B cell (primary cell): ENCODE results near the gene LHX6. TPM values are rescaled to one million over a fixed set of nuclear protein-coding genes. Genes with fewer than 3 reads are reported as not detected.

Experiments
- ATAC-seq: fragments of 200-7000 bp; cut with Tn5 transposase; one replicate; pipeline ENCODE4 v1.10.0; 2021; ENCODE audit warnings: low read depth, mild to moderate bottlenecking, moderate number of reproducible peaks, moderate library complexity
- CTCF ChIA-PET: fragments of 350-600 bp; sonication (Branson Sonifier 250); formaldehyde crosslinking; loops from one replicate; lab custom pipeline; 2021; ENCODE audit warnings: antibody characterized with exemption, inconsistent platforms; lab: Charles Lee
- POLR2A ChIA-PET: fragments of 350-600 bp; sonication (Branson Sonifier 250); formaldehyde crosslinking; loops from one replicate; lab custom pipeline; 2021; ENCODE audit warnings: antibody characterized with exemption; lab: Charles Lee
- DNase-seq: peaks from one replicate; pipeline ENCODE4 v3.0.0; 2013
- H2AFZ ChIP-seq: 2 replicates; pipeline ENCODE4 v1.6.1; 2012; ENCODE audit warnings: mild to moderate bottlenecking, low read depth, low read length; ENCODE audit not compliant: insufficient read depth, poor library complexity, severe bottlenecking
- H3K27ac ChIP-seq, 2 donors: 1 replicate in 1 of 2; 2 replicates in 1 of 2; pipeline ENCODE4 v1.5.1; 2012 to 2013; ENCODE audit warnings: low read length in 2 of 2, mild to moderate bottlenecking in 2 of 2, moderate library complexity in 1 of 2
- H3K27me3 ChIP-seq, 4 experiments: fragments of 200-600 bp in 1 of 4; sonication (generic) in 1 of 4; replicated peaks in 1 of 4; 1 replicate in 2 of 4; 2 replicates in 2 of 4; pipeline versions ENCODE4 v1.6.1 to v1.7.0; 2013 to 2016; ENCODE audit warnings: low read length in 3 of 4, mild to moderate bottlenecking in 2 of 4, mixed read lengths in 1 of 4, moderate library complexity in 1 of 4; ENCODE audit not compliant: insufficient read depth in 4 of 4, control insufficient read depth in 3 of 4; ENCODE audit errors: control extremely low read depth in 1 of 4
- H3K36me3 ChIP-seq, 2 experiments: replicated peaks in 1 of 2; 1 replicate in 1 of 2; 2 replicates in 1 of 2; pipeline versions ENCODE4 v1.6.1 to v1.7.1; 2013; ENCODE audit warnings: low read length in 1 of 2; ENCODE audit not compliant: insufficient read depth in 2 of 2, control insufficient read depth in 1 of 2; ENCODE audit errors: control extremely low read depth in 1 of 2, extremely low read depth in 1 of 2
- H3K4me1 ChIP-seq, 2 donors: fragments of 200-600 bp in 1 of 2; sonication (generic) in 1 of 2; 1 replicate in 1 of 2; 2 replicates in 1 of 2; pipeline versions ENCODE4 v1.5.1 to v1.6.1; 2013 to 2017; ENCODE audit warnings: low read length in 2 of 2; ENCODE audit not compliant: control insufficient read depth in 2 of 2, insufficient read depth in 2 of 2
- H3K4me2 ChIP-seq: replicated peaks from 2 replicates; pipeline ENCODE3; 2012; ENCODE audit warnings: mild to moderate bottlenecking, low read depth, low read length; ENCODE audit not compliant: poor library complexity, severe bottlenecking
- H3K4me3 ChIP-seq, 5 experiments: fragments of 200-600 bp in 1 of 5; sonication (generic) in 1 of 5; 1 replicate in 3 of 5; 2 replicates in 2 of 5; pipeline versions ENCODE4 v1.5.1 to v1.7.0; 2011 to 2016; ENCODE audit warnings: low read length in 4 of 5, mild to moderate bottlenecking in 4 of 5, low read depth in 2 of 5, control low read depth in 1 of 5, moderate library complexity in 1 of 5; ENCODE audit not compliant: insufficient read depth in 1 of 5; ENCODE audit errors: control extremely low read depth in 1 of 5, extremely low read depth in 1 of 5
- H3K79me2 ChIP-seq: fragments of 200-600 bp; sonication (generic); one replicate; pipeline ENCODE4 v1.6.0; 2016; ENCODE audit warnings: low read length; ENCODE audit not compliant: control insufficient read depth, insufficient read depth
- H3K9ac ChIP-seq: fragments of 200-600 bp; sonication (generic); 2 replicates; pipeline ENCODE4 v1.6.1; 2017; ENCODE audit warnings: mild to moderate bottlenecking, low read length, moderate library complexity
- H3K9me3 ChIP-seq, 3 donors: one replicate each; pipeline versions ENCODE4 v1.6.1 to v1.7.1; 2013; ENCODE audit warnings: low read length in 2 of 3; ENCODE audit not compliant: control insufficient read depth in 2 of 3, insufficient read depth in 1 of 3; ENCODE audit errors: control extremely low read depth in 1 of 3
- H4K20me1 ChIP-seq: 2 replicates; pipeline ENCODE4 v1.6.0; 2012; ENCODE audit warnings: mild to moderate bottlenecking, low read length; ENCODE audit not compliant: insufficient read depth, control insufficient read depth, poor library complexity, severe bottlenecking
- H3K27ac Mint-ChIP-seq: one replicate; pipeline ENCODE4 v1.8.0; 2021; ENCODE audit warnings: mixed read lengths
- H3K27me3 Mint-ChIP-seq: one replicate; pipeline ENCODE4 v1.8.0; 2021; ENCODE audit warnings: mixed read lengths
- H3K4me1 Mint-ChIP-seq: one replicate; pipeline ENCODE4 v1.8.0; 2021; ENCODE audit warnings: mixed read lengths
- H3K4me3 Mint-ChIP-seq: one replicate; pipeline ENCODE4 v1.8.0; 2021; ENCODE audit warnings: mixed read lengths
- H3K9me3 Mint-ChIP-seq: one replicate; pipeline ENCODE4 v1.8.0; 2022; ENCODE audit warnings: mixed read lengths; ENCODE audit not compliant: insufficient read depth
- CTCF ChIP-seq: fragments of 200-600 bp; IDR thresholded peaks from one replicate; pipeline ENCODE4 v1.8.0; 2022; ENCODE audit warnings: antibody characterized with exemption, mild to moderate bottlenecking
- EZH2 ChIP-seq: IDR thresholded peaks from 2 replicates; pipeline ENCODE4 v1.6.1; 2012; ENCODE audit warnings: borderline replicate concordance, low read depth, mild to moderate bottlenecking, moderate library complexity, low read length; ENCODE audit not compliant: insufficient read depth, poor library complexity, severe bottlenecking
- WGBS: methylation state at CpG from one replicate; pipeline ENCODE4 v1.1.5; 2013; ENCODE audit warnings: missing lambda C conversion rate; ENCODE audit not compliant: insufficient coverage; 5-methylcytosine and 5-hydroxymethylcytosine counted together
- intact Hi-C: fragments of 100-400 bp; cut with micrococcal nuclease; formaldehyde crosslinking; loops from one replicate; pipeline ENCODE4 v1.10.0; 2022
- polyA plus RNA-seq: library from polyadenylated mRNA; depleted of rRNA; stranded (reverse); fragments of >200 nt; gene quantifications from 2 replicates; pipeline ENCODE4 v1.2.3, GENCODE V29; 2012
- total RNA-seq, 2 donors: library from RNA; stranded (reverse); fragments of 120-200 nt in 1 of 2; gene quantifications; 1 replicate in 1 of 2; 2 replicates in 1 of 2; pipeline versions ENCODE4 v1.2.3 to v1.2.4, GENCODE V29; 2013 to 2022

LHX6 gene
- total and polyA plus RNA-seq, 2 donors (not counting 1 experiment from before 2014, with no cell fraction given): 0.03 TPM; not detected in 1

DNA sequence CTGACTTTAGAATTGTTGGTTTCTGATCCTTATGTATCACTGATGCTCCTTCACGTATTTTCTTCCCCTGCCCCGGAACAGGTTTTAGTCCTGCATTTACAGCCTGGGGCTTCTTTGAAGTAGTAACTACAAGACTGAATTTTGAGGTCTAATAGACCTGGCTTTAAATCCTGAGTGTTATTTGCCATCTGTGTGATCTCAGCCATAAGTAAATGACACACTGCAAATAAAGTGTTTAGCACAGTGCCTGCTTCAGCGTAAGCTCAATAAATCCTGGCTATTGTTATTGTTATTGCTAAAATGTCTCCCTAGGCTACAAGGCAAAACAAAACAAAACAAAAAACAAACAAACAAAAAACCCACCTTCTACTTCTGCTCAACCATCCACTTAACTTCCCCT is 15.6 kb upstream of the LHX6 start:
- H3K27me3 Mint-ChIP-seq: no peaks in the 10 kb centered on the region
- H3K9me3 ChIP-seq: no peaks in the 10 kb centered on the region

DNA sequence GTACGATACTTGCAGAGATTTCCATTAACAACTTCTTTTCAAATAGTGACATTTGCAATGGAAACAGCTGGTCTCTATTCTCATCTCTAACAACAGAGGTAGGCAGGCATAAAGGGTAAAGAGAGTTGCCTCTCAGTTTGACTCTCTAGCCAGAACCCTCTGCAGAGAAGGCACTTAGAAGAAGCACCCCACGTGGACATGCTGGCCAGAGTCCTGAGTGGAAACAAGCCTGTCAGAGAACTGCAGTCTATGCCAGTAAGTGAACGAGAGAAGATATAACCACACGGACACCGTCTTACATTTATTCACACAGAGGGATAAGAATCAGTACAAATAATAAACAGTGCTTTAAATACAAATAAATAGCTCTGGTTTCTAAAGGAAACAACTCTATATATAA is 11.0 kb upstream of the LHX6 start:
- Histone ChIP-seq H3K4me2 (no peak overlapping the region), H3K9ac (no peak overlapping the region), H4K20me1 (no peaks in the 10 kb centered on the region), H3K4me1 (no peaks in the 10 kb centered on the region), H3K79me2 (no peaks in the 10 kb centered on the region), H3K4me3 (no peak overlapping the region), H3K36me3 (peaks cover 14 to 44% of the 10 kb centered on the region in 2 experiments), H3K27me3 (no peaks in the 10 kb centered on the region), H2AFZ (no peak overlapping the region), H3K27ac (no peak overlapping the region), H3K9me3 (no peaks in the 10 kb centered on the region)
- POLR2A ChIA-PET: no interaction called here
- CTCF ChIA-PET: no interaction called here
- DNase-seq (no peak), ATAC-seq (no peak)
- H3K4me1 Mint-ChIP-seq: no peaks in the 10 kb centered on the region
- 78% methylated on average over 1 of the region's 5 CpGs for WGBS
- H3K9me3 Mint-ChIP-seq: no peaks in the 10 kb centered on the region
- TF ChIP-seq EZH2 (no peak), CTCF (no peak)
- no peak overlapping the region for H3K4me3 Mint-ChIP-seq
- H3K27me3 Mint-ChIP-seq: no peaks in the 10 kb centered on the region
- intact Hi-C loops: no loop called here
- H3K27ac Mint-ChIP-seq: no peak overlapping the region

More for the DNA sequence above, 15.6 kb upstream of the LHX6 start:
- H3K4me3 ChIP-seq: no peak overlapping the region
- H4K20me1 ChIP-seq: peaks cover 7% of the 10 kb centered on the region
- H3K27me3 ChIP-seq: no peaks in the 10 kb centered on the region
- H3K9ac ChIP-seq: no peak overlapping the region
- no peaks in the 10 kb centered on the region for H3K4me1 ChIP-seq
- no peak overlapping the region for H3K4me2 ChIP-seq
- H2AFZ ChIP-seq: no peak overlapping the region
- no peak overlapping the region for H3K4me3 Mint-ChIP-seq
- DNase-seq: no peak
- TF ChIP-seq EZH2: no peak
- no peak for TF ChIP-seq CTCF
- peaks cover 20 to 87% of the 10 kb centered on the region in 2 experiments for H3K36me3 ChIP-seq
- WGBS: no CpG with 5 or more reads among the region's 3 CpGs
- POLR2A ChIA-PET: no interaction called here
- intact Hi-C loops: no loop called here
- no peaks in the 10 kb centered on the region for H3K9me3 Mint-ChIP-seq
- H3K4me1 Mint-ChIP-seq: no peaks in the 10 kb centered on the region
- CTCF ChIA-PET: no interaction called here
- no peak for ATAC-seq
- H3K27ac ChIP-seq: no peak overlapping the region
- no peaks in the 10 kb centered on the region for H3K79me2 ChIP-seq
- no peak overlapping the region for H3K27ac Mint-ChIP-seq
